GM12878 (cell line): ENCODE data around the gene CFAP57. TPM values are rescaled to one million over a fixed set of nuclear protein-coding genes. Genes with fewer than 3 reads are reported as not detected.

Experiments used
- ATAC-seq: fragments of 200-7000 bp; cut with Tn5 transposase; 3 replicates; pipeline ENCODE4 v1.9.1; 2020; ENCODE audit warnings: mild to moderate bottlenecking, moderate library complexity
- BruUV-seq: library from RNA; stranded (reverse); fragments of 400-500 nt; replicated peaks from 2 replicates; lab custom pipeline; 2021; lab: Mats Ljungman, UMichigan
- CTCF ChIA-PET: fragments of 300-600 bp; sonication (Branson Sonifier 250); formaldehyde crosslinking; extraction: SDS; loops from one replicate; lab custom pipeline; 2021; ENCODE audit warnings: inconsistent platforms; lab: Yijun Ruan, JAX
- POLR2A ChIA-PET: fragments of 350-600 bp; formaldehyde crosslinking; extraction: SDS; loops from one replicate; lab custom pipeline; 2021; ENCODE audit warnings: inconsistent platforms; lab: Charles Lee
- RAD21 ChIA-PET: fragments of 300-600 bp; sonication (Branson Sonifier 250); formaldehyde crosslinking; loops from one replicate; lab custom pipeline; 2023; ENCODE audit warnings: antibody characterized with exemption; ENCODE audit not compliant: unreplicated experiment; lab: Charles Lee
- SMC1A ChIA-PET: fragments of 300-600 bp; sonication (Branson Sonifier 250); formaldehyde crosslinking; loops from one replicate; lab custom pipeline; 2023; ENCODE audit not compliant: unreplicated experiment, uncharacterized antibody; lab: Charles Lee
- DNase-seq: peaks from one replicate; pipeline ENCODE4 v3.0.0-alpha.2; 2011; ENCODE audit warnings: low read depth, low spot score
- FAIRE-seq: peaks from 3 replicates; lab custom pipeline; 2011; peaks lifted over from hg19 to GRCh38; lab: Jason Lieb, UNC
- H2AFZ ChIP-seq: 2 replicates; pipeline ENCODE4 v1.6.0; 2011; ENCODE audit warnings: low read depth, low read length, control low read depth; ENCODE audit not compliant: control insufficient read depth
- H3K27ac ChIP-seq: 2 replicates; pipeline ENCODE4 v1.5.1; 2011; ENCODE audit warnings: control low read depth; ENCODE audit not compliant: control insufficient read depth, insufficient read depth
- H3K27me3 ChIP-seq, 2 experiments: replicated peaks in 1 of 2; 2 replicates each; pipeline versions ENCODE4 v1.6.0 to v1.6.1; 2011; ENCODE audit warnings: low read length in 1 of 2; ENCODE audit not compliant: control insufficient read depth in 2 of 2, insufficient read depth in 2 of 2
- H3K36me3 ChIP-seq, 2 experiments: 2 replicates each; pipeline ENCODE4 v1.5.1; 2011; ENCODE audit warnings: low read length in 1 of 2; ENCODE audit not compliant: control insufficient read depth in 2 of 2, insufficient read depth in 2 of 2
- H3K4me1 ChIP-seq: 2 replicates; pipeline ENCODE4 v1.6.1; 2011; ENCODE audit warnings: mild to moderate bottlenecking, low read length, moderate library complexity, mixed read lengths; ENCODE audit not compliant: control insufficient read depth, insufficient read depth
- H3K4me2 ChIP-seq: 2 replicates; pipeline ENCODE4 v1.6.0; 2011; ENCODE audit warnings: control low read depth; ENCODE audit not compliant: control insufficient read depth, insufficient read depth
- H3K4me3 ChIP-seq: fragments of 200-600 bp; sonication (generic); 2 replicates; pipeline ENCODE4 v1.5.1; 2016
- H3K79me2 ChIP-seq: 2 replicates; pipeline ENCODE4 v1.6.0; 2011; ENCODE audit warnings: low read length; ENCODE audit not compliant: control insufficient read depth, insufficient read depth
- H3K9ac ChIP-seq: 2 replicates; pipeline ENCODE4 v1.8.0; 2011; ENCODE audit warnings: low read length, control low read depth, mixed read lengths; ENCODE audit not compliant: control insufficient read depth, insufficient read depth
- H3K9me3 ChIP-seq: replicated peaks from 3 replicates; pipeline ENCODE4 v1.5.1; 2011; ENCODE audit warnings: mild to moderate bottlenecking, low read length; ENCODE audit not compliant: control insufficient read depth, insufficient read depth
- H4K20me1 ChIP-seq: 2 replicates; pipeline ENCODE4 v1.6.0; 2011; ENCODE audit not compliant: control insufficient read depth, insufficient read depth
- ATF2 ChIP-seq: IDR thresholded peaks from 2 replicates; pipeline ENCODE4 v1.6.1; 2012; ENCODE audit warnings: low read length, inconsistent platforms
- GATAD2B ChIP-seq: fragments of 450-650 bp; conservative IDR thresholded peaks from 2 replicates; pipeline ENCODE4 v1.6.1; 2017; ENCODE audit warnings: low read depth, mild to moderate bottlenecking, moderate library complexity
- IRF5 ChIP-seq: fragments of 450-650 bp; IDR thresholded peaks from 2 replicates; pipeline ENCODE4 v1.6.1; 2017; ENCODE audit warnings: borderline replicate concordance
- ZNF384 ChIP-seq: IDR thresholded peaks from 2 replicates; pipeline ENCODE4 v1.6.1; 2012; ENCODE audit warnings: low read depth, mild to moderate bottlenecking, low read length, improper control_type of control experiment, borderline replicate concordance
- WGBS: methylation state at CpG from one replicate; pipeline ENCODE4 v1.1.6; 2016; ENCODE audit warnings: low lambda C conversion rate; ENCODE audit not compliant: insufficient replicate concordance, insufficient coverage; ENCODE audit errors: missing lambda C conversion rate; 5-methylcytosine and 5-hydroxymethylcytosine counted together
- in situ Hi-C: fragments of 300-500 bp; cut with MboI; formaldehyde crosslinking; loops from 9 replicates; pipeline ENCODE4 v1.14.3; 2018; ENCODE audit warnings: mixed read lengths
- intact Hi-C: fragments of 100-400 bp; cut with micrococcal nuclease; formaldehyde crosslinking; loops from one replicate; pipeline ENCODE4 v1.14.2; 2022; ENCODE audit not compliant: unreplicated experiment
- polyA plus RNA-seq, 11 experiments: library from polyadenylated mRNA; depleted of rRNA in 4 of 11; unstranded in 6 of 11; stranded (reverse) in 5 of 11; fragments of >200 nt; fragmentation: Nextera tagmentation in 4 of 11; fragmentation: Illumina TruSeq in 1 of 11; extraction: Ambion mirVana in 4 of 11; extraction: Trizol in 1 of 11; gene quantifications; 1 replicate in 1 of 11; 2 replicates in 10 of 11; pipeline versions ENCODE4 v1.2.1 to v1.2.3, GENCODE V29; 2011 to 2016; ENCODE audit warnings: inconsistent platforms in 2 of 11, missing spikeins in 2 of 11, low read depth in 1 of 11
- total RNA-seq, 4 experiments: library from RNA; depleted of rRNA in 3 of 4; stranded (reverse); fragments of >200 nt in 3 of 4; fragmentation: Illumina TruSeq in 1 of 4; extraction: Trizol in 1 of 4; gene quantifications; 2 replicates each; pipeline versions ENCODE4 v1.2.1 to v1.2.3, GENCODE V29; 2013 to 2021

The CFAP57 gene
- total and polyA plus RNA-seq, 10 of the 15 experiments (the other 5 are each of a cell fraction or from before 2014, with no cell fraction given): 0.45 to 4.8 (median 1.3) TPM

DNA sequence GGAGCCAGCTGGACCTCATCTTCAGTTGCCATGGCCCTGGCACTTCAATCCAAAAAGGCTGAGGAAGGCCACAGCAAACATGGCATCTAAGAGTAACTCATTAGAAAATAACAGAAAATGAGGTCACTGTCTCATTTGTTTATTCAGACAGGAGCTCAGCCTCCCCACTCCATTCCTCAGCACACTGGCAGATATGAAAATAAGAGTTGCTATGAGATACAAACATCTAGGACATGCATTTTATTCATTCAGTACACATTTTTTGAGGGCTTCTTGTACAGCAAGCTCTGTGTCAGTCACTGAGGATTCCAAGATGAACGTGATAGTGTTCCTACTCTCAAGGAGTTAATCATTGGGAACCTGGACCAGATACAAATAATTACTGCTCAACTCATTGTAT is 65.0 kb downstream of the CFAP57 start:
- POLR2A ChIA-PET: interaction anchor here (0.7 kb wide), 1 partner anchor 62 kb away, joined by 8 read pairs; no protein-coding TSS in a partner anchor
- Histone ChIP-seq H3K4me1 (peaks cover 19% of the 10 kb centered on the region), H3K4me2 (no peak overlapping the region), H4K20me1 (no peaks in the 10 kb centered on the region), H3K9ac (no peak overlapping the region), H3K27ac (no peak overlapping the region), H3K27me3 (no peaks in the 10 kb centered on the region), H3K36me3 (peaks cover 2 to 3% of the 10 kb centered on the region in 2 experiments; a peak in 2 of 4 replicates), H3K79me2 (no peaks in the 10 kb centered on the region), H3K9me3 (no peaks in the 10 kb centered on the region), H2AFZ (no peak overlapping the region), H3K4me3 (no peak overlapping the region)
- SMC1A ChIA-PET: interaction anchor here (0.9 to 4.2 kb wide), 3 partner anchors 10 to 176 kb away, joined by 3 to 70 read pairs (median 4); no protein-coding TSS in a partner anchor
- no peak for TF ChIP-seq GATAD2B
- TF ChIP-seq ATF2: no peak
- no peak for TF ChIP-seq IRF5
- no peak for TF ChIP-seq ZNF384
- no peak for FAIRE-seq
- 36% methylated on average over 1 of the region's 1 CpG for WGBS
- no peak for ATAC-seq
- RAD21 ChIA-PET: interaction anchor here (2.1 to 3.5 kb wide), 2 partner anchors 10 to 177 kb away, joined by 6 to 52 read pairs; no protein-coding TSS in a partner anchor
- CTCF ChIA-PET: interaction anchor here (0.7 to 5.4 kb wide), 6 partner anchors 11 to 526 kb away, joined by 3 to 89 read pairs (median 19); partner anchors contain the start of genes CDC20, MED8 and SZT2
- DNase-seq: no peak
- in situ Hi-C loops (no loop called here), intact Hi-C loops (loop anchor here (5.0 kb wide), 1 partner anchor 525 kb away; no protein-coding TSS in a partner anchor)
- BruUV-seq: no TSS peak
